Right lobe of liver (tissue), 6 donors: ENCODE data around the gene RANBP17. TPM values are rescaled to one million over a fixed set of nuclear protein-coding genes. Genes with fewer than 3 reads are reported as not detected.
"Not testable (repeated sequence)": the region's sequence is repeated elsewhere in the genome, so short reads cannot be mapped to it uniquely, and the experiment has no call there.

ENCODE experiments used
- ATAC-seq, 4 donors: fragments of 200-7000 bp; cut with Tn5 transposase; one replicate each; pipeline ENCODE4 v1.9.1; 2020; ENCODE audit warnings: mild to moderate bottlenecking in 4 of 4, moderate library complexity in 4 of 4
- DNase-seq, 3 donors: peaks; one replicate each; pipeline ENCODE4 v3.0.0-alpha.2; 2020
- H3K27ac ChIP-seq, 3 donors: fragments of 200-600 bp; one replicate each; pipeline ENCODE4 v1.8.0; 2022
- H3K27me3 ChIP-seq, 2 donors: fragments of 200-600 bp; one replicate each; pipeline ENCODE4 v1.8.0; 2022
- H3K36me3 ChIP-seq, 4 donors: fragments of 200-600 bp; sonication (generic) in 1 of 4; one replicate each; pipeline versions ENCODE4 v1.5.1 to v1.8.0; 2017 to 2022; ENCODE audit warnings: control low read depth in 1 of 4
- H3K4me1 ChIP-seq, 4 donors: fragments of 200-600 bp; sonication (generic) in 1 of 4; one replicate each; pipeline versions ENCODE4 v1.5.1 to v1.8.0; 2017 to 2022; ENCODE audit warnings: control low read depth in 1 of 4
- H3K4me3 ChIP-seq, 3 donors: fragments of 200-600 bp; one replicate each; pipeline ENCODE4 v1.8.0; 2022
- H3K9me3 ChIP-seq, 4 donors: fragments of 200-600 bp; sonication (generic) in 1 of 4; one replicate each; pipeline versions ENCODE4 v1.5.1 to v1.8.0; 2017 to 2022; ENCODE audit warnings: control low read depth in 1 of 4
- CTCF ChIP-seq, 4 donors: fragments of 200-600 bp in 3 of 4; fragments of 450-650 bp in 1 of 4; IDR thresholded peaks; one replicate each; pipeline versions ENCODE4 v1.5.1 to v1.8.0; 2016 to 2022; ENCODE audit warnings: antibody characterized with exemption in 4 of 4, mild to moderate bottlenecking in 2 of 4
- POLR2A ChIP-seq: fragments of 450-650 bp; IDR thresholded peaks from one replicate; pipeline ENCODE4 v1.6.1; 2017; ENCODE audit warnings: antibody characterized with exemption, mild to moderate bottlenecking
- WGBS: methylation state at CpG from one replicate; pipeline ENCODE4 v1.1.6; 2018; ENCODE audit warnings: low coverage, low lambda C conversion rate; ENCODE audit not compliant: insufficient coverage; ENCODE audit errors: missing lambda C conversion rate; 5-methylcytosine and 5-hydroxymethylcytosine counted together
- intact Hi-C, 2 donors: fragments of 100-400 bp; cut with DNase I; formaldehyde crosslinking; loops; one replicate each; pipeline versions ENCODE4 v1.11.2 to v1.14.1; 2022
- total RNA-seq, 6 experiments: library from RNA; depleted of rRNA in 2 of 6; stranded (reverse); fragments of >200 nt in 2 of 6; fragmentation: NEBNext Ultra II Directional in 3 of 6; extraction: Animal tissue kit (Norgen Biotek cat#: 25700) in 3 of 6; gene quantifications; one replicate each; pipeline versions ENCODE4 v1.1.0 to v1.2.4, GENCODE V29; 2016 to 2023
- donor health status: DM: no; HTN: yes; CAD: no.
- donor health status: DM: no; HTN: no; CAD: no.
- donor health status: DM: no; HTN: no; CAD: no.
- donor health status: DM: no; HTN: yes; CAD: no.
- donor health status: DM: no; HTN: yes; CAD: no.

The RANBP17 gene
- total RNA-seq, 6 experiments from 2014 or later = 1.5 to 5.7 (median 4.7) TPM

GRCh38 chr5:171288066-171288465 lies 426.2 kb downstream of the RANBP17 start:
- Histone ChIP-seq H3K4me3 (no peak overlapping the region), H3K4me1 (no peaks in the 10 kb centered on the region), H3K36me3 (no peaks in the 10 kb centered on the region), H3K9me3 (no peaks in the 10 kb centered on the region), H3K27me3 (no peaks in the 10 kb centered on the region), H3K27ac (no peak overlapping the region)
- no peak for DNase-seq
- WGBS = no CpG with 5 or more reads among the region's 2 CpGs
- intact Hi-C loops = no loop called here
- no peak for ATAC-seq
- TF ChIP-seq CTCF (IDR thresholded peaks at IDR 0.05) (no peak), POLR2A (no peak)

GRCh38 chr5:171291371-171291770 lies 429.6 kb downstream of the RANBP17 start:
- intact Hi-C loops = no loop called here
- Histone ChIP-seq H3K36me3 (no peaks in the 10 kb centered on the region), H3K27me3 (no peaks in the 10 kb centered on the region), H3K4me1 (no peaks in the 10 kb centered on the region), H3K27ac (no peak overlapping the region), H3K9me3 (no peaks in the 10 kb centered on the region), H3K4me3 (no peak overlapping the region)
- 80% methylated on average over 1 of the region's 4 CpGs for WGBS
- no peak for TF ChIP-seq CTCF (IDR thresholded peaks at IDR 0.05)
- DNase-seq (no peak), ATAC-seq (no peak)

- Histone ChIP-seq H3K9me3 (no peaks in the 10 kb centered on the region), H3K4me1 (no peaks in the 10 kb centered on the region), H3K36me3 (no peaks in the 10 kb centered on the region), H3K27me3 (no peaks in the 10 kb centered on the region), H3K27ac (no peak overlapping the region), H3K4me3 (no peak overlapping the region)
- no peak for TF ChIP-seq POLR2A
- no peak for TF ChIP-seq CTCF (IDR thresholded peaks at IDR 0.05)
- intact Hi-C loops = no loop called here
- WGBS = 57% methylated on average over 1 of the region's 1 CpG
- DNase-seq = no peak
- ATAC-seq = no peak
Measured at GRCh38 chr5:171295299-171295698, 433.5 kb downstream of the RANBP17 start.

- Histone ChIP-seq H3K9me3 (no peaks in the 10 kb centered on the region), H3K4me1 (no peaks in the 10 kb centered on the region), H3K36me3 (no peaks in the 10 kb centered on the region), H3K4me3 (no peak overlapping the region), H3K27me3 (no peaks in the 10 kb centered on the region), H3K27ac (no peak overlapping the region)
- ATAC-seq = no peak
- intact Hi-C loops = no loop called here
- TF ChIP-seq CTCF (IDR thresholded peaks at IDR 0.05) (no peak), POLR2A (no peak)
- DNase-seq = no peak
- WGBS = 75% methylated on average over 2 of the region's 5 CpGs
Measured at GRCh38 chr5:171295801-171296200, 434.0 kb downstream of the RANBP17 start.

GRCh38 chr5:171297941-171298340 lies 436.1 kb downstream of the RANBP17 start:
- H3K36me3 ChIP-seq, H3K27ac ChIP-seq, H3K4me1 ChIP-seq, H3K27me3 ChIP-seq, H3K9me3 ChIP-seq, H3K4me3 ChIP-seq, DNase-seq, ATAC-seq, intact Hi-C loops: not testable (repeated sequence)
- WGBS = 84% methylated on average over 5 of the region's 6 CpGs
